Duodenal mucosa (tissue), 2 donors: ENCODE results near the gene ZKSCAN1.
"Not testable (repeated sequence)": the region's sequence is repeated elsewhere in the genome, so short reads cannot be mapped to it uniquely, and the experiment has no call there.

Experiments
- H3K27ac ChIP-seq: one replicate; pipeline ENCODE4 v1.7.0; 2013; ENCODE audit warnings: low read depth, low read length
- H3K27me3 ChIP-seq, 2 donors: one replicate each; pipeline ENCODE4 v1.7.0; 2013; ENCODE audit warnings: low read length in 2 of 2, control low read depth in 1 of 2; ENCODE audit not compliant: insufficient read depth in 2 of 2, control insufficient read depth in 1 of 2
- H3K36me3 ChIP-seq, 2 donors: one replicate each; pipeline ENCODE4 v1.7.0; 2013; ENCODE audit warnings: low read length in 2 of 2, control low read depth in 1 of 2; ENCODE audit not compliant: insufficient read depth in 2 of 2, control insufficient read depth in 1 of 2
- H3K4me1 ChIP-seq, 2 donors: one replicate each; pipeline ENCODE4 v1.7.0; 2013; ENCODE audit warnings: low read length in 2 of 2, control low read depth in 1 of 2; ENCODE audit not compliant: insufficient read depth in 2 of 2, control insufficient read depth in 1 of 2
- H3K4me3 ChIP-seq, 2 donors: one replicate each; pipeline ENCODE4 v1.7.0; 2013; ENCODE audit warnings: low read length in 2 of 2, low read depth in 1 of 2
- H3K9ac ChIP-seq, 2 donors: one replicate each; pipeline ENCODE4 v1.7.0; 2013; ENCODE audit warnings: low read length in 2 of 2, low read depth in 1 of 2
- H3K9me3 ChIP-seq, 2 donors: one replicate each; pipeline ENCODE4 v1.7.0; 2013; ENCODE audit warnings: low read length in 2 of 2, control low read depth in 1 of 2; ENCODE audit not compliant: control insufficient read depth in 1 of 2

The ZKSCAN1 gene

GRCh38 chr7:100000239-100000638 is 15.2 kb upstream of the ZKSCAN1 start:
- Histone ChIP-seq H3K27me3 (no peaks in the 10 kb centered on the region), H3K9me3 (no peaks in the 10 kb centered on the region), H3K27ac (peak overlapping the region; percentile 26), H3K4me3 (no peak overlapping the region), H3K36me3 (no peaks in the 10 kb centered on the region), H3K9ac (peak overlapping the region in 1 of 2 donors; percentile 2), H3K4me1 (peaks cover 16 to 26% of the 10 kb centered on the region in 2 donors)

DNA sequence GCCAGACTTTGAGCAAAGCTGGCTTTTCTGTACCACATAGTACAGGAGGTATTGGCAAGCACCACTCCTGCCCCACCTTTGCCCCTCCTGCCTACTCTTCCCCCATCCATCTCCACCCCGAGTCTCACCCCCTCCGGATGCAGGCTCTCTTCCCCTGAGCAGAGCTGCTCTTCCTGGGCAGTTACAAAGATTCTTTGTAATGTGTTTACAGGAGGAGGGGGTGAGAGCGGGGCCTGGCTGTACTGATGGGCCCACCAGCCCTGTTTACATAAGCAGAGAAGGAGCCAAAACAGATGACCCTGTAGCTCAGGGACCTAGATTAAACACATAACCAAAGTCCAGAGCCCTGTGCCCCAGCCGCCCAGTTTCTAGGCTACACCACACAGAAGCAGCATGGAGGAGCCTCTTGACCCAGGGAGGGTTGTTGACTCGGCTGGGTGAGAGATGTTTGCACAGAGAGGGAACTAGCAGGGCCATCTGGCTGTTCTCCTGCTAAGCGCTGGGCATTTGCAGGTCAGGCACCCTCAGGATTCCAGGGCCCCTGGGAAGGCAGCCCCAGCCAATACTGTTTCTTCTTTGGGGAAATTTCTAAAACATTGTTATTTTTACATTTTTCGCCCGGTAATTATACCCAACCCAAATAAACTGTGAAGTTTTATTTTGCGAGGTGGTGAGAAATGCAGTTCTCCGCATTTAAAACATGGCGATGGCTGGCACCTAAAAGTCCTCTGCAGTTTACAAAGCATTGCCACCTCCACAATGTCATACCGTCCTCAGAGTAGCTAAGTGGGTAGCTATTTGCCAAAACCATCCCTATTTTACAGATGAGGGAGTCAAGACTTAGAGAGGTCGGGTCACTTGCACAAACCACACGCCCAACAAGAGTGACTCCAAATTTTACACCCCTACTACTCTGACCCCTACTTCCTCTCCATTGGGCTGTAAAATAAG is 11.4 kb upstream of the ZKSCAN1 start:
- no peak overlapping the region for H3K4me3 ChIP-seq

DNA sequence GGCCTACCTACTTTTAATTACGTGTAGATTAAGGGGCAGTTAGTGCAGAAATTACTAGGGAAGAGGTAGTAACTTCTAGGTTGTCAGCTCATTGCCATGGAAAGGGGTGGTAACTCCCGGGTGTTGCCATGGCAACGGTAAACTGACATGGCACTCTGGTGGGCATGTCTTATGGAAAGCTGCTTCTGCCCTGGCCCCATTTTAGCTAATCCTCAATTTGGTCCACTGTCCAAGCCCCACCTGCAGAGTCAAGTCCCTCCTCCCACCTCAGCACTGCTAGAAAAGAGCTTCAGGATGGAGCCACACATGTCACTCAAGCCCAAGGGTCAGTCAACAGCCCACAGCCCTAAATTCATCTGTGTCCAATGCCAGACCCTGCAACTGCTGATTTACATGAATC is 7.5 kb upstream of the ZKSCAN1 start:
- Histone ChIP-seq H3K27ac (no peak overlapping the region), H3K36me3 (no peaks in the 10 kb centered on the region), H3K9me3 (no peaks in the 10 kb centered on the region), H3K9ac (no peak overlapping the region), H3K27me3 (no peaks in the 10 kb centered on the region), H3K4me1 (peaks cover 6% of the 10 kb centered on the region in 2 donors), H3K4me3 (no peak overlapping the region)

More for the DNA sequence above, 11.4 kb upstream of the ZKSCAN1 start:
- no peaks in the 10 kb centered on the region for H3K27me3 ChIP-seq
- no peak overlapping the region for H3K9ac ChIP-seq
- peaks cover 13 to 15% of the 10 kb centered on the region in 2 donors for H3K4me1 ChIP-seq
- H3K36me3 ChIP-seq = no peaks in the 10 kb centered on the region
- H3K27ac ChIP-seq = no peak overlapping the region
- H3K9me3 ChIP-seq = no peaks in the 10 kb centered on the region

GRCh38 chr7:100008525-100008924 is 6.9 kb upstream of the ZKSCAN1 start:
- no peak overlapping the region for H3K27ac ChIP-seq
- H3K4me3 ChIP-seq = no peak overlapping the region
- no peaks in the 10 kb centered on the region for H3K27me3 ChIP-seq
- no peak overlapping the region for H3K9ac ChIP-seq
- peaks cover 6% of the 10 kb centered on the region in 2 donors for H3K4me1 ChIP-seq
- H3K9me3 ChIP-seq = no peaks in the 10 kb centered on the region
- no peaks in the 10 kb centered on the region for H3K36me3 ChIP-seq

DNA sequence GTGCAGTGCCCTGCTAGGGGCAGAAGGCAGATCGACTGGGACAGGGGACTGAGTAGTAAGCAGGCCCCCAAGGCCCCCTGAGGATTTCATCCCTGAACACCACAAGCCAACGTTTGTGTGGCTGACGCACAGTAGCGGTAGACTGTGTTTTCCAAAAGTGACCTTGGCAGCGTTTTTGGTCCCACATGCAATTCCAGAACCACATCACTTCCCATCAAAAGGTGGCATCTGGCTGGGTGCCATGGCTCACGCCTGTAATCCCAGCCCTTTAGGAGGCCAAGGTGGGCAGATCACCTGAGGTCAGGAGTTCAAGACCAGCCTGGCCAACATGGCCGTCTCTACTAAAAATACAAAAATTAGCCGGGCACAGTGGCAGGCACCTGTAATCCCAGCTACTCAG is 5.4 kb upstream of the ZKSCAN1 start:
- not testable (repeated sequence) for H3K27ac ChIP-seq, H3K9ac ChIP-seq, H3K27me3 ChIP-seq, H3K4me3 ChIP-seq, H3K9me3 ChIP-seq, H3K4me1 ChIP-seq, H3K36me3 ChIP-seq

GRCh38 chr7:100010901-100011300 is 4.5 kb upstream of the ZKSCAN1 start:
- H3K4me1 ChIP-seq = peaks cover 4 to 11% of the 10 kb centered on the region in 2 donors
- H3K27me3 ChIP-seq = no peaks in the 10 kb centered on the region
- no peaks in the 10 kb centered on the region for H3K36me3 ChIP-seq
- no peak overlapping the region for H3K4me3 ChIP-seq
- no peaks in the 10 kb centered on the region for H3K9me3 ChIP-seq
- no peak overlapping the region for H3K27ac ChIP-seq
- H3K9ac ChIP-seq = no peak overlapping the region

- no peak overlapping the region for H3K27ac ChIP-seq
- H3K36me3 ChIP-seq = no peaks in the 10 kb centered on the region
- H3K4me1 ChIP-seq = peaks cover 9 to 11% of the 10 kb centered on the region in 2 donors
Measured at GRCh38 chr7:100011516-100011915, 3.9 kb upstream of the ZKSCAN1 start.

DNA sequence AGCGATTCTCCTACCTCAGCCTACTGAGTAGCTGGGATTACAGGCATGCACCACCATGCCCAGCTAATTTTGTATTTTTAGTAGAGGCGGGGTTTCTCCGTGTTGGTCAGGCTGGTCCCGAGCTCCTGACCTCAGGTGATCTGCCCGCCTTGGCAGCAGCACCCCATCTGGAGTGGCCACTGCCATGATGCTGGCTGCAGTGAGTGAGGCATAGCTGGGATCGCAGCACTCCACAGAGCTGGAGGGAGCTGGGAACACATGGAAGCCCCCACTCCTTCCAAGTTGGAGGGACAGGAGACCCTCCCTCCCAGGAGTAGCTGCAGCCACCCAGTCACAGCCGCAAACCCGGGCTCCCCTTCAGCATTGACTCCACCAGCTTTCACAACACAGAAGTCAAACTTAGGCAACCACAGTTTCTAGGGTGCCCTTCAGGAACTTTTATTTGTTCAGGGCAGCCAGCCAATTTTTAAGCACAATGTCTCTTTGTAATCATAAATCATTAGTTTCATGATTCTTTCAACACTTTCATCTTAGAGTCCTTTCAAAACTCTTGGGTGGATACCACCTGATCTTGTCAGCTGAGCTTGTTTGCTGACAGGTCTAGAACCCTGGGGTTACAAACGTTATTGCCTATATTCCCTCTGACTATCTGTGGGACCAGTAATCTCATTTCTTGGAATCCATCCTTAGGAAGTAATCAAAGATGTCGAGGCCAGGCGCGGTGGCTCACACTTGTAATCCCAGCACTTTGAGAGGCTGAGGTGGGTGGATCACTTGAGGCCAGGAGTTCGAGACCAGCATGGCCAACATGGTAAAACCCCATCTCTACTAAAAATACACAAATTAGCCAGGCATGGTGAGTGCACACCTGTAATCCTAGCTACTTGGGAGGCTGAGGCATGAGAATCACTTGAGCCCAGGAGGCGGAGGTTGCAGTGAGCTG is 2.7 kb upstream of the ZKSCAN1 start:
- not testable (repeated sequence) for H3K4me3 ChIP-seq, H3K27me3 ChIP-seq, H3K27ac ChIP-seq, H3K9me3 ChIP-seq, H3K9ac ChIP-seq, H3K36me3 ChIP-seq
- peaks cover 14 to 20% of the 10 kb centered on the region in 2 donors for H3K4me1 ChIP-seq

More at GRCh38 chr7:100011516-100011915, 3.9 kb upstream of the ZKSCAN1 start:
- no peak overlapping the region for H3K9ac ChIP-seq
- H3K4me3 ChIP-seq = no peak overlapping the region
- H3K9me3 ChIP-seq = no peaks in the 10 kb centered on the region
- no peaks in the 10 kb centered on the region for H3K27me3 ChIP-seq

DNA sequence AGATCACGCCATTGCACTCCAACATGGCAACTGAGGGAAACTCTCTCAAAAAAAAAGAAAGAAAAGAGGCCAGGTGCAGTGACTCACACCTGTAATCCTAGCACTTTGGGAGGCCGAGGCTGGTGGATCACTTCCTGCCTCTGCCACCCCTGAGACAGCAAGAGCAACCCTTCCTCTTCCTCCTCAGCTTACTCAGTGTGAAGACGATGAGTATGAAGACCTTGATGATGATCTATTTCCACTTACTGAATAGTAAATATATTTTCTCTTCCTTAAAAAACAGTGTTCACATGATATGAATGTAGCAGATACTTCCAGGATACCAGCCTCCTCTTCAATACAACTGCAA is 2.1 kb upstream of the ZKSCAN1 start:
- no peak overlapping the region for H3K27ac ChIP-seq
- H3K4me1 ChIP-seq = peaks cover 18 to 23% of the 10 kb centered on the region in 2 donors
- no peaks in the 10 kb centered on the region for H3K36me3 ChIP-seq

More for the DNA sequence above, 2.1 kb upstream of the ZKSCAN1 start:
- H3K9me3 ChIP-seq = no peaks in the 10 kb centered on the region
- no peak overlapping the region for H3K4me3 ChIP-seq
- no peaks in the 10 kb centered on the region for H3K27me3 ChIP-seq
- H3K9ac ChIP-seq = no peak overlapping the region
